Measurements from ENCODE around the gene GLIPR1L2. TPM values are rescaled to one million over a fixed set of nuclear protein-coding genes. Genes with fewer than 3 reads are reported as not detected.

Gene GLIPR1L2
- total and polyA plus RNA-seq, 2 experiments from 2014 or later: 0.08 TPM; not detected in 1

DNA sequence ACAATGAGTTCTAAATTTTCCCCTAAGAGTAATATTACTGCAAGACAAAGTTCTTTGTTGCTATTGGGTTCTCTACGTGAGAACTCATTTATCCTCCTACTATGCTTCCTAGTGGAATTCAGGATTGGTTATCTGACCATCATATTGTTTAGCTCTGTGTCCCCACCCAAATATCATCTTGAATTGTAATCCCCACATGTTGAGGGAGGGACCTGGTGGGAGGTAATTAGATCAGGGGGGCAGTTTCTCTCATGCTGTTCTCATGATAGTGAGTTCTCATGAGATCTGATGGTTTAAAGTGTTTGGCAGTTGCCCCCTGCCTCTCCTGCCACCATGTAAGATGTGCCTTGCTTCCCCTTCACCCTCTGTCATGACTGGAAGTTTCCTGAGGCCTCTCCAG lies 36.6 kb downstream of the GLIPR1L2 start:
- H3K27ac Mint-ChIP-seq: no peak overlapping the region
- Histone ChIP-seq H3K9me2 (ENCODE audit: insufficient read depth) (peaks cover 7% of the 10 kb centered on the region; the same call in 1 of the 2 replicates), H3K27me3 (ENCODE audit: insufficient read depth) (no peaks in the 10 kb centered on the region), H3K4me3 (no peak overlapping the region), H3K4me2 (no peak overlapping the region), H3F3A (replicated peaks; ENCODE audit: low read depth) (no peaks in the 10 kb centered on the region), H3K79me2 (replicated peaks; ENCODE audit: insufficient read depth) (no peaks in the 10 kb centered on the region), H3K36me3 (ENCODE audit: insufficient read depth) (peaks cover 5% of the 10 kb centered on the region), H4K20me1 (replicated peaks; ENCODE audit: insufficient read depth) (no peaks in the 10 kb centered on the region), H3K27ac (ENCODE audit: low read depth) (no peak overlapping the region), H2AFZ (no peak overlapping the region), H3K4me1 (ENCODE audit: insufficient read depth) (peaks cover 12% of the 10 kb centered on the region)
- peaks cover 4% of the 10 kb centered on the region for H3K27me3 Mint-ChIP-seq (ENCODE audit: insufficient read depth, low read depth, poor library complexity)
- peaks cover 56% of the 10 kb centered on the region for H3K9me3 Mint-ChIP-seq
- peaks cover 10% of the 10 kb centered on the region; the same call in 2 of the 3 replicates for H3K4me1 Mint-ChIP-seq
- no peak overlapping the region for H3K4me3 Mint-ChIP-seq
- no peak for TF ChIP-seq EZH2 (IDR thresholded peaks at IDR 0.05; ENCODE audit: low read depth, unreplicated experiment)
- no peak for TF ChIP-seq POLR2AphosphoS5 (IDR thresholded peaks at IDR 0.05; ENCODE audit: low read depth)
- TF ChIP-seq REST (IDR thresholded peaks at IDR 0.05; ENCODE audit: unreplicated experiment): no peak
- TF ChIP-seq ZNF114 (CRISPR knock-in tag; IDR thresholded peaks at IDR 0.05): no peak
- no peak for TF ChIP-seq EZH2phosphoT487 (IDR thresholded peaks at IDR 0.05; ENCODE audit: unreplicated experiment)
- no peak for TF ChIP-seq NANOG (IDR thresholded peaks at IDR 0.05; ENCODE audit: borderline replicate concordance)
- TF ChIP-seq, protein P1, sequence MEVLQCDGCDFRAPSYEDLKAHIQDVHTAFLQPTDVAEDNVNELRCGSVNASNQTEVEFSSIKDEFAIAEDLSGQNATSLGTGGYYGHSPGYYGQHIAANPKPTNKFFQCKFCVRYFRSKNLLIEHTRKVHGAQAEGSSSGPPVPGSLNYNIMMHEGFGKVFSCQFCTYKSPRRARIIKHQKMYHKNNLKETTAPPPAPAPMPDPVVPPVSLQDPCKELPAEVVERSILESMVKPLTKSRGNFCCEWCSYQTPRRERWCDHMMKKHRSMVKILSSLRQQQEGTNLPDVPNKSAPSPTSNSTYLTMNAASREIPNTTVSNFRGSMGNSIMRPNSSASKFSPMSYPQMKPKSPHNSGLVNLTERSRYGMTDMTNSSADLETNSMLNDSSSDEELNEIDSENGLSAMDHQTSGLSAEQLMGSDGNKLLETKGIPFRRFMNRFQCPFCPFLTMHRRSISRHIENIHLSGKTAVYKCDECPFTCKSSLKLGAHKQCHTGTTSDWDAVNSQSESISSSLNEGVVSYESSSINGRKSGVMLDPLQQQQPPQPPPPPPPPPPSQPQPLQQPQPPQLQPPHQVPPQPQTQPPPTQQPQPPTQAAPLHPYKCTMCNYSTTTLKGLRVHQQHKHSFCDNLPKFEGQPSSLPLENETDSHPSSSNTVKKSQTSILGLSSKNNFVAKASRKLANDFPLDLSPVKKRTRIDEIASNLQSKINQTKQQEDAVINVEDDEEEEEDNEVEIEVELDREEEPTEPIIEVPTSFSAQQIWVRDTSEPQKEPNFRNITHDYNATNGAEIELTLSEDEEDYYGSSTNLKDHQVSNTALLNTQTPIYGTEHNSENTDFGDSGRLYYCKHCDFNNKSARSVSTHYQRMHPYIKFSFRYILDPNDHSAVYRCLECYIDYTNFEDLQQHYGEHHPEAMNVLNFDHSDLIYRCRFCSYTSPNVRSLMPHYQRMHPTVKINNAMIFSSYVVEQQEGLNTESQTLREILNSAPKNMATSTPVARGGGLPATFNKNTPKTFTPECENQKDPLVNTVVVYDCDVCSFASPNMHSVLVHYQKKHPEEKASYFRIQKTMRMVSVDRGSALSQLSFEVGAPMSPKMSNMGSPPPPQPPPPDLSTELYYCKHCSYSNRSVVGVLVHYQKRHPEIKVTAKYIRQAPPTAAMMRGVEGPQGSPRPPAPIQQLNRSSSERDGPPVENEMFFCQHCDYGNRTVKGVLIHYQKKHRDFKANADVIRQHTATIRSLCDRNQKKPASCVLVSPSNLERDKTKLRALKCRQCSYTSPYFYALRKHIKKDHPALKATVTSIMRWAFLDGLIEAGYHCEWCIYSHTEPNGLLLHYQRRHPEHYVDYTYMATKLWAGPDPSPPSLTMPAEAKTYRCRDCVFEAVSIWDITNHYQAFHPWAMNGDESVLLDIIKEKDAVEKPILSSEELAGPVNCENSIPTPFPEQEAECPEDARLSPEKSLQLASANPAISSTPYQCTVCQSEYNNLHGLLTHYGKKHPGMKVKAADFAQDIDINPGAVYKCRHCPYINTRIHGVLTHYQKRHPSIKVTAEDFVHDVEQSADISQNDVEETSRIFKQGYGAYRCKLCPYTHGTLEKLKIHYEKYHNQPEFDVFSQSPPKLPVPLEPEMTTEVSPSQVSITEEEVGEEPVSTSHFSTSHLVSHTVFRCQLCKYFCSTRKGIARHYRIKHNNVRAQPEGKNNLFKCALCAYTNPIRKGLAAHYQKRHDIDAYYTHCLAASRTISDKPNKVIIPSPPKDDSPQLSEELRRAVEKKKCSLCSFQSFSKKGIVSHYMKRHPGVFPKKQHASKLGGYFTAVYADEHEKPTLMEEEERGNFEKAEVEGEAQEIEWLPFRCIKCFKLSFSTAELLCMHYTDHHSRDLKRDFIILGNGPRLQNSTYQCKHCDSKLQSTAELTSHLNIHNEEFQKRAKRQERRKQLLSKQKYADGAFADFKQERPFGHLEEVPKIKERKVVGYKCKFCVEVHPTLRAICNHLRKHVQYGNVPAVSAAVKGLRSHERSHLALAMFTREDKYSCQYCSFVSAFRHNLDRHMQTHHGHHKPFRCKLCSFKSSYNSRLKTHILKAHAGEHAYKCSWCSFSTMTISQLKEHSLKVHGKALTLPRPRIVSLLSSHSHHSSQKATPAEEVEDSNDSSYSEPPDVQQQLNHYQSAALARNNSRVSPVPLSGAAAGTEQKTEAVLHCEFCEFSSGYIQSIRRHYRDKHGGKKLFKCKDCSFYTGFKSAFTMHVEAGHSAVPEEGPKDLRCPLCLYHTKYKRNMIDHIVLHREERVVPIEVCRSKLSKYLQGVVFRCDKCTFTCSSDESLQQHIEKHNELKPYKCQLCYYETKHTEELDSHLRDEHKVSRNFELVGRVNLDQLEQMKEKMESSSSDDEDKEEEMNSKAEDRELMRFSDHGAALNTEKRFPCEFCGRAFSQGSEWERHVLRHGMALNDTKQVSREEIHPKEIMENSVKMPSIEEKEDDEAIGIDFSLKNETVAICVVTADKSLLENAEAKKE (CRISPR knock-in tag; IDR thresholded peaks at IDR 0.05): no peak
- no peak for TF ChIP-seq STAT1 (IDR thresholded peaks at IDR 0.05; ENCODE audit: unreplicated experiment)
- no peak for TF ChIP-seq JUNB (IDR thresholded peaks at IDR 0.05; ENCODE audit: unreplicated experiment)
- TF ChIP-seq, protein P2, sequence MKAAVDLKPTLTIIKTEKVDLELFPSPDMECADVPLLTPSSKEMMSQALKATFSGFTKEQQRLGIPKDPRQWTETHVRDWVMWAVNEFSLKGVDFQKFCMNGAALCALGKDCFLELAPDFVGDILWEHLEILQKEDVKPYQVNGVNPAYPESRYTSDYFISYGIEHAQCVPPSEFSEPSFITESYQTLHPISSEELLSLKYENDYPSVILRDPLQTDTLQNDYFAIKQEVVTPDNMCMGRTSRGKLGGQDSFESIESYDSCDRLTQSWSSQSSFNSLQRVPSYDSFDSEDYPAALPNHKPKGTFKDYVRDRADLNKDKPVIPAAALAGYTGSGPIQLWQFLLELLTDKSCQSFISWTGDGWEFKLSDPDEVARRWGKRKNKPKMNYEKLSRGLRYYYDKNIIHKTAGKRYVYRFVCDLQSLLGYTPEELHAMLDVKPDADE (IDR thresholded peaks at IDR 0.05): no peak
- no peak for TF ChIP-seq ZNF331 (CRISPR knock-in tag; IDR thresholded peaks at IDR 0.05; ENCODE audit: low read depth)
- TF ChIP-seq CTCF (conservative IDR thresholded peaks at IDR 0.05; ENCODE audit: low read depth in 2 of 2): no peak
- TF ChIP-seq CREB1 (CRISPR knock-in tag; IDR thresholded peaks at IDR 0.05; ENCODE audit: low read depth): no peak
- no peak for ATAC-seq
- no peak for DNase-seq (ENCODE audit: low spot score)
- peaks cover 43% of the 10 kb centered on the region for H3K36me3 Mint-ChIP-seq (ENCODE audit: low read depth)

Measured in GM23338 (cell line).